ENCODE results near the gene SRMS.

SRMS gene

GRCh38 chr20:63551068-63551467 lies 3.5 kb upstream of the SRMS start:
- Histone ChIP-seq H3K79me2 (ENCODE audit: insufficient read depth, low read depth) (no peaks in the 10 kb centered on the region), H4K20me1 (ENCODE audit: insufficient read depth) (no peaks in the 10 kb centered on the region), H3K27ac (no peak overlapping the region), H3K4me2 (no peak overlapping the region), H3K9ac (no peak overlapping the region), H3K27me3 (ENCODE audit: insufficient read depth, low read depth) (peaks cover 89% of the 10 kb centered on the region), H3K4me1 (ENCODE audit: low read depth, poor library complexity, severe bottlenecking) (peaks cover 17% of the 10 kb centered on the region), H2AFZ (ENCODE audit: low read depth) (no peak overlapping the region), H3K36me3 (ENCODE audit: insufficient read depth) (no peaks in the 10 kb centered on the region), H3K4me3 (IDR thresholded peaks at IDR 0.05; ENCODE audit: insufficient read depth, low read depth, low read length) (no peak overlapping the region)
- no peak for TF ChIP-seq CTCF (conservative IDR thresholded peaks at IDR 0.05; ENCODE audit: low read depth, low read length)

- Histone ChIP-seq H2AFZ (ENCODE audit: low read depth) (no peak overlapping the region), H3K36me3 (ENCODE audit: insufficient read depth) (no peaks in the 10 kb centered on the region), H3K4me1 (ENCODE audit: low read depth, poor library complexity, severe bottlenecking) (peaks cover 17% of the 10 kb centered on the region), H3K4me2 (no peak overlapping the region), H3K79me2 (ENCODE audit: insufficient read depth, low read depth) (no peaks in the 10 kb centered on the region), H4K20me1 (ENCODE audit: insufficient read depth) (no peaks in the 10 kb centered on the region), H3K27me3 (ENCODE audit: insufficient read depth, low read depth) (peaks cover 90% of the 10 kb centered on the region), H3K4me3 (IDR thresholded peaks at IDR 0.05; ENCODE audit: insufficient read depth, low read depth, low read length) (no peak overlapping the region), H3K9ac (no peak overlapping the region), H3K27ac (no peak overlapping the region)
- TF ChIP-seq CTCF (conservative IDR thresholded peaks at IDR 0.05; ENCODE audit: low read depth, low read length) = no peak
These were observed 2.2 kb upstream of the SRMS start for GRCh38 chr20:63549679-63550282.

- Histone ChIP-seq H3K4me3 (IDR thresholded peaks at IDR 0.05; ENCODE audit: insufficient read depth, low read depth, low read length) (no peak overlapping the region), H3K9ac (no peak overlapping the region), H3K4me1 (ENCODE audit: low read depth, poor library complexity, severe bottlenecking) (peaks cover 15% of the 10 kb centered on the region), H3K79me2 (ENCODE audit: insufficient read depth, low read depth) (no peaks in the 10 kb centered on the region), H4K20me1 (ENCODE audit: insufficient read depth) (no peaks in the 10 kb centered on the region), H3K4me2 (no peak overlapping the region), H3K27ac (no peak overlapping the region), H3K27me3 (ENCODE audit: insufficient read depth, low read depth) (peaks cover 90% of the 10 kb centered on the region), H3K36me3 (ENCODE audit: insufficient read depth) (no peaks in the 10 kb centered on the region), H2AFZ (ENCODE audit: low read depth) (no peak overlapping the region)
- no peak for TF ChIP-seq CTCF (conservative IDR thresholded peaks at IDR 0.05; ENCODE audit: low read depth, low read length)
These were observed 1.5 kb upstream of the SRMS start for GRCh38 chr20:63549019-63549418.

GRCh38 chr20:63548542-63548941 lies 993 bp upstream of the SRMS start:
- H3K79me2 ChIP-seq (ENCODE audit: insufficient read depth, low read depth) = no peaks in the 10 kb centered on the region
- no peak overlapping the region for H2AFZ ChIP-seq (ENCODE audit: low read depth)
- peaks cover 91% of the 10 kb centered on the region for H3K27me3 ChIP-seq (ENCODE audit: insufficient read depth, low read depth)
- no peak for TF ChIP-seq CTCF (conservative IDR thresholded peaks at IDR 0.05; ENCODE audit: low read depth, low read length)
- no peaks in the 10 kb centered on the region for H4K20me1 ChIP-seq (ENCODE audit: insufficient read depth)
- no peaks in the 10 kb centered on the region for H3K36me3 ChIP-seq (ENCODE audit: insufficient read depth)
- H3K4me3 ChIP-seq (IDR thresholded peaks at IDR 0.05; ENCODE audit: insufficient read depth, low read depth, low read length) = no peak overlapping the region
- H3K27ac ChIP-seq = no peak overlapping the region
- no peak overlapping the region for H3K4me2 ChIP-seq
- H3K4me1 ChIP-seq (ENCODE audit: low read depth, poor library complexity, severe bottlenecking) = peaks cover 11% of the 10 kb centered on the region
- no peak overlapping the region for H3K9ac ChIP-seq

Data from KMS-11 (cell line).